RWPE2 (cell line): ENCODE results near the gene SMIM27.

ENCODE experiments used
- ATAC-seq: fragments of 200-7000 bp; cut with Tn5 transposase; 3 replicates; pipeline ENCODE4 v1.9.1; 2021; ENCODE audit warnings: low read depth
- DNase-seq: peaks from one replicate; pipeline ENCODE4 v3.0.0-alpha.2; 2020; ENCODE audit warnings: low spot score
- H3K27ac ChIP-seq: fragments of 450-650 bp; 2 replicates; pipeline ENCODE4 v1.5.1; 2017; ENCODE audit warnings: mild to moderate bottlenecking; ENCODE audit not compliant: poor library complexity, severe bottlenecking
- H3K27me3 ChIP-seq: fragments of 250-450 bp; sonication (Bioruptor Pico); 2 replicates; pipeline ENCODE4 v1.5.1; 2021; ENCODE audit warnings: mild to moderate bottlenecking, moderate library complexity; ENCODE audit not compliant: insufficient read depth, poor library complexity, severe bottlenecking
- H3K36me3 ChIP-seq: fragments of 250-450 bp; sonication (Bioruptor Pico); 2 replicates; pipeline ENCODE4 v1.5.1; 2020; ENCODE audit warnings: low read depth, mild to moderate bottlenecking, moderate library complexity
- H3K4me1 ChIP-seq: fragments of 250-450 bp; sonication (Bioruptor Pico); 2 replicates; pipeline ENCODE4 v1.5.1; 2021; ENCODE audit warnings: mild to moderate bottlenecking, moderate library complexity; ENCODE audit not compliant: insufficient read depth, poor library complexity, severe bottlenecking
- H3K4me3 ChIP-seq: fragments of 250-450 bp; sonication (Bioruptor Pico); 2 replicates; pipeline ENCODE4 v1.5.1; 2021; ENCODE audit warnings: mild to moderate bottlenecking, moderate library complexity; ENCODE audit not compliant: severe bottlenecking
- H3K9me3 ChIP-seq: fragments of 250-450 bp; sonication (Bioruptor Pico); 2 replicates; pipeline ENCODE4 v1.5.1; 2021; ENCODE audit warnings: mild to moderate bottlenecking, moderate library complexity; ENCODE audit not compliant: severe bottlenecking
- CTCF ChIP-seq: fragments of 450-650 bp; IDR thresholded peaks from one replicate; pipeline ENCODE4 v1.5.1; 2017; ENCODE audit warnings: mild to moderate bottlenecking, moderate library complexity; ENCODE audit not compliant: poor library complexity, severe bottlenecking

SMIM27 gene

GRCh38 chr9:32526041-32526706 is 26.0 kb upstream of the SMIM27 start, which contains the start of gene RIGI:
RIGI (minus strand) TSS chr9:32526196; CDS start chr9:32526166, 30 bp downstream.
- DNase-seq (peak; percentile 90), ATAC-seq (peak; percentile 80)
- no peaks in the 10 kb centered on the region for H3K27me3 ChIP-seq
- TF ChIP-seq CTCF = peak; percentile 83
- H3K4me3 ChIP-seq = peak within 1 kb of the TSS; percentile 59
- H3K27ac ChIP-seq = peak within 1 kb of the TSS; percentile 64
- H3K36me3 ChIP-seq = no peaks in the 10 kb centered on the region
- H3K4me1 ChIP-seq = peaks cover 6% of the 10 kb centered on the region
- H3K9me3 ChIP-seq = no peaks in the 10 kb centered on the region

GRCh38 chr9:32526707-32527048 is 25.4 kb upstream of the SMIM27 start:
- Histone ChIP-seq H3K9me3 (no peaks in the 10 kb centered on the region), H3K4me1 (peaks cover 6% of the 10 kb centered on the region), H3K27me3 (no peaks in the 10 kb centered on the region), H3K36me3 (no peaks in the 10 kb centered on the region), H3K27ac (peak overlapping the region; percentile 64), H3K4me3 (peak overlapping the region; percentile 59)
- TF ChIP-seq CTCF = peak; percentile 35
- ATAC-seq (no peak), DNase-seq (no peak)

GRCh38 chr9:32533336-32533735 is 18.8 kb upstream of the SMIM27 start:
- TF ChIP-seq CTCF = no peak
- H3K27me3 ChIP-seq = no peaks in the 10 kb centered on the region
- no peaks in the 10 kb centered on the region for H3K4me1 ChIP-seq
- no peak overlapping the region for H3K4me3 ChIP-seq
- DNase-seq (no peak), ATAC-seq (no peak)
- H3K27ac ChIP-seq = no peak overlapping the region
- H3K9me3 ChIP-seq = no peaks in the 10 kb centered on the region
- H3K36me3 ChIP-seq = peaks cover 4% of the 10 kb centered on the region; the same call in 1 of the 2 replicates

- H3K9me3 ChIP-seq = no peaks in the 10 kb centered on the region
- no peak for TF ChIP-seq CTCF
- ATAC-seq (no peak), DNase-seq (no peak)
- H3K27me3 ChIP-seq = no peaks in the 10 kb centered on the region
- H3K4me3 ChIP-seq = no peak overlapping the region
- H3K36me3 ChIP-seq = peaks cover 4% of the 10 kb centered on the region; the same call in 1 of the 2 replicates
- H3K27ac ChIP-seq = no peak overlapping the region
- H3K4me1 ChIP-seq = no peaks in the 10 kb centered on the region
These were observed 18.3 kb upstream of the SMIM27 start for GRCh38 chr9:32533816-32534215.

GRCh38 chr9:32543047-32543446 is 9.1 kb upstream of the SMIM27 start:
- Histone ChIP-seq H3K36me3 (peaks cover 51% of the 10 kb centered on the region), H3K27ac (no peak overlapping the region), H3K9me3 (no peaks in the 10 kb centered on the region), H3K27me3 (no peaks in the 10 kb centered on the region), H3K4me3 (no peak overlapping the region), H3K4me1 (no peaks in the 10 kb centered on the region)
- no peak for TF ChIP-seq CTCF
- ATAC-seq (no peak), DNase-seq (no peak)
